HG02870 (cell line): ENCODE data around the gene YIPF1.
A peak's percentile ranks its signal among the peaks of the same experiment; 100 is the strongest.
"Not testable (repeated sequence)": the region's sequence is repeated elsewhere in the genome, so short reads cannot be mapped to it uniquely, and the experiment has no call there.

Experiments
- ATAC-seq: cut with Tn5 transposase; IDR thresholded peaks from one replicate; pipeline ENCODE4 v1.9.1; 2021; ENCODE audit warnings: mild to moderate bottlenecking, moderate library complexity; ENCODE audit not compliant: unreplicated experiment

The YIPF1 gene

GRCh38 chr1:53847980-53848379, 41.6 kb downstream of the YIPF1 start:
- no peak for ATAC-seq

GRCh38 chr1:53842347-53842746, 47.2 kb downstream of the YIPF1 start:
- no peak for ATAC-seq

DNA sequence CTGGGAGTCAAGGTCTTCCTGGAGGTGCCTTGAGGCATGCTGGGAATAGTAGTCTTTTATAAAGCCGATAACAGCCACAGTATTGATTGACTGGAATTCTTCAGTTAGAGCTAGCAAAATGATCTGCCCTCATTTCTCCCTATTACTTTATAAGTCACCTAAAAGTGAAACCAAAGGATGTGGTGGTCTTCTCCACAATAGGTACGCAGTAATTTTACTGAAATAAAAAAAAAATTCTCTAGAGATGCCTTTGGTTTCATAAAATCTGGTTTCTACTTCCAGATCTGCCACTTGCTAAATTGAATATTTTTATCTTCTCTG, 51.0 kb downstream of the YIPF1 start:
- ATAC-seq: no peak

GRCh38 chr1:53837924-53838653, 51.5 kb downstream of the YIPF1 start, which contains the start of gene NDC1:
NDC1 (minus strand) TSS chr1:53838296; CDS start chr1:53838261, 35 bp downstream.
- ATAC-seq: peak; percentile 83

DNA sequence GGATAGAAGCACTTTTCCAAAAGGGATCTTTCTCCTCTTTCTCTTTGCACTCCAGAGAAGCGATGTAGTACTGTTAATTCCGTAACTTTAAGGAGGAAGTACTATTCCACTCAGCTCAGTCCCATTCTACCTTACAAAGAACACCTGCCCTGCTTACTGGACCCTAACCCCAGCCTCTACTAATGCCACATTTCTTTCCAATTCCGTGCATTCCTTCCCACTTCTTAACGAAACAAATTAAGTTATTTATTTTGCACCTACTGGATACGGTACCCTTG, 52.0 kb downstream of the YIPF1 start:
- peak; percentile 2 for ATAC-seq

DNA sequence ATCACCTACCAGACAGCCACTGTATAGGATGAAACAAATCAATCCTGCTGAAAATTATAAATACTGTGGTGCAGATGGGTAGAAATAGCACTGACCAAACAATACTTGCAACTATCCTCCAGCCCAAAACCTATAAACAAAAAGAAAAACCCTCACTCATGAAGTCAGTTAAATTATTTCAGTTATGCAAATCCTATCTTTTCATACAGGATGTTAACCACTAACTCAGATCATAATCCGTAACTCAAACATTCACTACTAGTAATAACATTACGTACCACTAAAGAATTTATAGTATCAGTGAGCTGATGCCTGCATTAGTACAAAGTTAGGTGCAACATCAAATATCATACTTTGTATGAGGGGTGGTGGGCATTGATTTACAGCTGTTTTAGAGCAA, 54.1 kb downstream of the YIPF1 start:
- no peak for ATAC-seq

DNA sequence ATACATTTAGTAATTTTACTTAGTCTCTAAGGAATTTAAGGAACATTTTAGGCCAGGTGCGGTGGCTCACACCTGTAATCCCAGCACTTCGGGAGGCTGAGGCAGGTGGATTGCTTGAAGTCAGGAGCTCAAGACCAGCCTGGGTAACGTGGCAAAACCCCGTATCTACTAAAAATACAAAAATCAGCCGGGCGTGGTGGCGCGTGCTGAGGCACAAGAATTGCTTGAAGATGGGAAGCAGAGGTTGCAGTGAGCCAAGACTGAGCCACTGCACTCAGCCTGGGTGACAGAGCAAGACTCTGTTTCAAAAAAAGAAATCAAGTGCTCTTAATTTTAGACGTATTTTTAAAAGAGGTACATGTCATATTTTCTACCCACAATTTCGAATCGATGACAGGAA, 54.8 kb downstream of the YIPF1 start:
- ATAC-seq: no peak

DNA sequence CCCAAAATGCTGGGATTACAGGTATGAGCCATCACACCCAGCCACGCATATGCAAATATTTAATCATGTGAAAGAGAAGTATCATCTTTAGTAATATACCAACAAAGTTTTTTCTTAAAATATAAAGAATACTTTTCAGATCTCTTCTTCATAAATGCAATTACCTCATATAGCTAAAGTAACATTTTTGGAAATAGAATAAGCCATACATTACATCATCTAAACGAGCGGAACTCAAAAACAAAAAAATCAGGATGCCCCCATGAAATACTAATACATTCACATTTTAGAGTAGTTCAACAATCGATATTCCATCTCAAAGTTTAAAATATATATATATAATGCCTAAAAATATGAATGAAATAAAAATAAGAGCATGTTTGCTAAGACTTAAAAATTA, 56.2 kb downstream of the YIPF1 start:
- no peak for ATAC-seq

DNA sequence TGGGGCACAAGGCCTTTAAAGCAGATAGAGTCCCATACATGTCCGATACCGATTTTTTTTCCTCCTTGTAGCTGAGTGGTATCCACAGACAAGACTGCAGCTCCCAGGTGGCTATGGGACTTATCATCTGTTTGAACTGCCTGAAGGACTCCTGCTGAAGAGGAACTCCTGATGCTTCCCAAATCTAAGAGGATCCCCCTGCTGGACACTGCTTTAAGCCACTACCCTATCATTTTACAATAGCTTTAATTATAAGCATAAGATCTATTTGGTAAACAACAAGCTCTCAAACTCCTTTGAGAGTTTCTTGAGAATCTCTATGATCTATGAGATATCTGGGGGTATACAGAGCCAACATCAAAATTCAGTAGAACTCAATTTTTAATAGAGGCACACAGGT, 63.2 kb downstream of the YIPF1 start:
- no peak for ATAC-seq

DNA sequence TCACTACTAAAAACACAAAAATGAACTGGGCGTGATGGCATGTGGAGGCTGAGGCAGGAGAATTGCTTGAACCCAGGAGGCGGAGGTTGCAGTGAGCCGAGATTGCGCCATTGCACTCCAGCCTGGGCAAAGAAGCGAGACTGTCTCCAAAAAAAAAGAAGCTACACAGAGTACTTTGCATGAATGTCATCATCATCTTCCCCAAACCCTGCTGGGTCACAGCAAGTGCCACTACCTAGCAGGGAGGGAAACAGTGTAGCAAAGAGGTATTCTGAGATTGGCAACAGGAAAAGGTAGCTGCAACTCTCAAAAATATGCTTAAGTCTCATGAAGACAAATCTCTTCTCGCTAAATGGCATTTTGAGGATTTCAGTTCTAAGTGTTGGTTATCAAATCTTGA, 64.3 kb downstream of the YIPF1 start:
- ATAC-seq: no peak

DNA sequence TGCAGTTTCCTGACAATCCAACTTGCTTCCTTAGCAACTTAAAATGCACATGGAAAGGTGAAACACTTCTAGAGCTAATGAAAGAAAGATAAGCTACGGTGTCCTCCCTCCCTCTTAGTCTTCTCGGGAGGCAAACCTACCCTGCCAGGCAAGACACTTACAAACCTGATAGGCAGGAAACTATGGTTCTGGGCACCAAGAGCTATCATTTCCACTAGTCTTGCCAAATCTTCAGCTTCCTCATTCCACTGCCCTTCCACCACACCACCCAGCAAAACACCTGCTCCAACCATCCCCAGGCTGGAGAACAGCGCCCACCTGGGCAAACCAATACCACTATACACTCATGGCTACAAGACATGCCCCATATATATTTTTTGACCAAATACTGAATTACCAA, 66.7 kb downstream of the YIPF1 start:
- ATAC-seq: no peak

DNA sequence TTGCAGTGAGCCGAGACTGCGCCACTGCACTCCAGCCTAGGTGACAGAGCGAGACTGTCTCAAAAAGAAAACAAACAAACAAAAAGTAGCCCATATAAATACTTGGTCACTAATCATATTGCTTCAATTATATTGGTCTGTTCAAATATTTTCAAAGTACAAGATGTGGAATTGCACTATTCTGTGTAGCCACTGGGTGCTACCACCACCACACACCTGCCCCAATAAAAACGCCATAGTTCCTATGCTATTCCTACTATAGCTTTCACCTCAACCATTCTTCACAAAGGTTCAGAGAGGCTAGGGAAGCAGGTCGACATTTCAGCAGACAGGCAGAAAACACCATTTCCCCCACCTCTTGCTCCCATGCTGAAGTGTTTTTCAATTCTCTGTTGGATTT, 68.2 kb downstream of the YIPF1 start:
- ATAC-seq: no peak

GRCh38 chr1:53819387-53819786, 70.2 kb downstream of the YIPF1 start:
- no peak for ATAC-seq

DNA sequence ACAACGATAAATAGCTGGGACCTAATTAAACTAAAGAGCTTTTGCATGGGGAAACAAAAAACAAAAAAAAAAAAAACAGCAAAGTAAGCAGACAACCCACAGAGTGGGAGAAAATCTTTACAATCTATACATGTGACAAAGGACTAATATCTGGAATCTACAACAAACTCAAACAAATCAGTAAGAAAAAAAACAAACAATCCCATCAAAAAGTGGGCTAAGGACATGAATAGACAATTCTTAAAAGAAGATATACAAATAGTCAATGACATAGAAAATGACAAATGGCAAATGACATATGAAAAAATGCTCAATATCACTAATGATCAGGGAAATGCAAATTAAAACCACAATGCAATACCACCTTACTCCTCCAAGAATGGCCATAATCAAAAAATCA, 73.0 kb downstream of the YIPF1 start:
- not testable (repeated sequence) for ATAC-seq

DNA sequence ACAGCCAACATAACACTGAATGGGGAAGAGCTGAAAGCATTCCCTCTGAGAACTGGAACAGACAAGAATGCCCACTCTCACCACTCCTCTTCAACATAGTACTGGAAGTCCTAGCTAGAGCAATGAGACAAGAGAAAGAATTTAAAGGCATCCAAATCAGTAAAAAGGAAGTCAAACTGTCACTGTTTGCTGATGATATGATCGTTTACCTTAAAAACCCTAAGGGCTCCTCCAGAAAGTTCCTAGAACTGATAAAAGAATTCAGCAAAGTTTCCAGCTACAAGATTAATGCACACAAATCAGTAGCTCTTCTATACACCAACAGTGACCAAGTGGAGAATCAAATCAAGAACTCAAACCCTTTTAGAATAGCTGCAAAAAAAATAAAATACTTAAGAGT, 74.1 kb downstream of the YIPF1 start:
- ATAC-seq: not testable (repeated sequence)

GRCh38 chr1:53811414-53811851, 78.2 kb downstream of the YIPF1 start:
- no peak for ATAC-seq

GRCh38 chr1:53810497-53810896, 79.1 kb downstream of the YIPF1 start:
- no peak for ATAC-seq

- ATAC-seq: no peak
These were observed 79.6 kb downstream of the YIPF1 start for GRCh38 chr1:53810007-53810406.

- no peak for ATAC-seq
These were observed 81.7 kb downstream of the YIPF1 start for GRCh38 chr1:53807916-53808315.

- no peak for ATAC-seq
These were observed 84.6 kb downstream of the YIPF1 start for GRCh38 chr1:53804791-53805505.

DNA sequence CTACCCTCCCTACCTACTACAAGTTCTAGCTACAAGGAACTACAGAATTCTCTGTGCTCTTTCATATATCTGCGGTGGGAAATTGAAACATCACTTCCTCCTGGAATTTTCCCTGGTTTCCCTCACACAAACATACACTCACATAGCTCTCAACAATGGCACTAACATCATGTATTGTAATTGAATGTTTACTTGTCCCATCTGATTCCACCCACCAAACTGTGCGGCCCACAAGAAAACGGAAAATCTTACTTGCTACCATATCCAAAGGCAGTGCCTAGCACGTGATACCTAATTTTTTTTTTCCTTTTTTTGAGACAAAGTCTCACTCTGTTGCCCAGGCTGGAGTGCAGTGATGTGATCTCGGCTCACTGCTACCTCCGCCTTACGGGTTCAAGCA, 85.4 kb downstream of the YIPF1 start:
- ATAC-seq: no peak
